B cell (primary cell): ENCODE results near the gene IGLL5. TPM values are rescaled to one million over a fixed set of nuclear protein-coding genes. Genes with fewer than 3 reads are reported as not detected.

Experiments used
- ATAC-seq: fragments of 200-7000 bp; cut with Tn5 transposase; one replicate; pipeline ENCODE4 v1.10.0; 2021; ENCODE audit warnings: low read depth, mild to moderate bottlenecking, moderate number of reproducible peaks, moderate library complexity
- CTCF ChIA-PET: fragments of 350-600 bp; sonication (Branson Sonifier 250); formaldehyde crosslinking; loops from one replicate; lab custom pipeline; 2021; ENCODE audit warnings: antibody characterized with exemption, inconsistent platforms; lab: Charles Lee
- POLR2A ChIA-PET: fragments of 350-600 bp; sonication (Branson Sonifier 250); formaldehyde crosslinking; loops from one replicate; lab custom pipeline; 2021; ENCODE audit warnings: antibody characterized with exemption; lab: Charles Lee
- DNase-seq: peaks from one replicate; pipeline ENCODE4 v3.0.0; 2013
- H2AFZ ChIP-seq: 2 replicates; pipeline ENCODE4 v1.6.1; 2012; ENCODE audit warnings: mild to moderate bottlenecking, low read depth, low read length; ENCODE audit not compliant: insufficient read depth, poor library complexity, severe bottlenecking
- H3K27ac ChIP-seq, 2 donors: 1 replicate in 1 of 2; 2 replicates in 1 of 2; pipeline ENCODE4 v1.5.1; 2012 to 2013; ENCODE audit warnings: low read length in 2 of 2, mild to moderate bottlenecking in 2 of 2, moderate library complexity in 1 of 2
- H3K27me3 ChIP-seq, 4 experiments: fragments of 200-600 bp in 1 of 4; sonication (generic) in 1 of 4; replicated peaks in 1 of 4; 1 replicate in 2 of 4; 2 replicates in 2 of 4; pipeline versions ENCODE4 v1.6.1 to v1.7.0; 2013 to 2016; ENCODE audit warnings: low read length in 3 of 4, mild to moderate bottlenecking in 2 of 4, mixed read lengths in 1 of 4, moderate library complexity in 1 of 4; ENCODE audit not compliant: insufficient read depth in 4 of 4, control insufficient read depth in 3 of 4; ENCODE audit errors: control extremely low read depth in 1 of 4
- H3K36me3 ChIP-seq, 2 experiments: replicated peaks in 1 of 2; 1 replicate in 1 of 2; 2 replicates in 1 of 2; pipeline versions ENCODE4 v1.6.1 to v1.7.1; 2013; ENCODE audit warnings: low read length in 1 of 2; ENCODE audit not compliant: insufficient read depth in 2 of 2, control insufficient read depth in 1 of 2; ENCODE audit errors: control extremely low read depth in 1 of 2, extremely low read depth in 1 of 2
- H3K4me1 ChIP-seq, 2 donors: fragments of 200-600 bp in 1 of 2; sonication (generic) in 1 of 2; 1 replicate in 1 of 2; 2 replicates in 1 of 2; pipeline versions ENCODE4 v1.5.1 to v1.6.1; 2013 to 2017; ENCODE audit warnings: low read length in 2 of 2; ENCODE audit not compliant: control insufficient read depth in 2 of 2, insufficient read depth in 2 of 2
- H3K4me2 ChIP-seq: replicated peaks from 2 replicates; pipeline ENCODE3; 2012; ENCODE audit warnings: mild to moderate bottlenecking, low read depth, low read length; ENCODE audit not compliant: poor library complexity, severe bottlenecking
- H3K4me3 ChIP-seq, 5 experiments: fragments of 200-600 bp in 1 of 5; sonication (generic) in 1 of 5; 1 replicate in 3 of 5; 2 replicates in 2 of 5; pipeline versions ENCODE4 v1.5.1 to v1.7.0; 2011 to 2016; ENCODE audit warnings: low read length in 4 of 5, mild to moderate bottlenecking in 4 of 5, low read depth in 2 of 5, control low read depth in 1 of 5, moderate library complexity in 1 of 5; ENCODE audit not compliant: insufficient read depth in 1 of 5; ENCODE audit errors: control extremely low read depth in 1 of 5, extremely low read depth in 1 of 5
- H3K79me2 ChIP-seq: fragments of 200-600 bp; sonication (generic); one replicate; pipeline ENCODE4 v1.6.0; 2016; ENCODE audit warnings: low read length; ENCODE audit not compliant: control insufficient read depth, insufficient read depth
- H3K9ac ChIP-seq: fragments of 200-600 bp; sonication (generic); 2 replicates; pipeline ENCODE4 v1.6.1; 2017; ENCODE audit warnings: mild to moderate bottlenecking, low read length, moderate library complexity
- H3K9me3 ChIP-seq, 3 donors: one replicate each; pipeline versions ENCODE4 v1.6.1 to v1.7.1; 2013; ENCODE audit warnings: low read length in 2 of 3; ENCODE audit not compliant: control insufficient read depth in 2 of 3, insufficient read depth in 1 of 3; ENCODE audit errors: control extremely low read depth in 1 of 3
- H4K20me1 ChIP-seq: 2 replicates; pipeline ENCODE4 v1.6.0; 2012; ENCODE audit warnings: mild to moderate bottlenecking, low read length; ENCODE audit not compliant: insufficient read depth, control insufficient read depth, poor library complexity, severe bottlenecking
- H3K27ac Mint-ChIP-seq: one replicate; pipeline ENCODE4 v1.8.0; 2021; ENCODE audit warnings: mixed read lengths
- H3K27me3 Mint-ChIP-seq: one replicate; pipeline ENCODE4 v1.8.0; 2021; ENCODE audit warnings: mixed read lengths
- H3K4me1 Mint-ChIP-seq: one replicate; pipeline ENCODE4 v1.8.0; 2021; ENCODE audit warnings: mixed read lengths
- H3K4me3 Mint-ChIP-seq: one replicate; pipeline ENCODE4 v1.8.0; 2021; ENCODE audit warnings: mixed read lengths
- H3K9me3 Mint-ChIP-seq: one replicate; pipeline ENCODE4 v1.8.0; 2022; ENCODE audit warnings: mixed read lengths; ENCODE audit not compliant: insufficient read depth
- EZH2 ChIP-seq: IDR thresholded peaks from 2 replicates; pipeline ENCODE4 v1.6.1; 2012; ENCODE audit warnings: borderline replicate concordance, low read depth, mild to moderate bottlenecking, moderate library complexity, low read length; ENCODE audit not compliant: insufficient read depth, poor library complexity, severe bottlenecking
- WGBS: methylation state at CpG from one replicate; pipeline ENCODE4 v1.1.5; 2013; ENCODE audit warnings: missing lambda C conversion rate; ENCODE audit not compliant: insufficient coverage; 5-methylcytosine and 5-hydroxymethylcytosine counted together
- intact Hi-C: fragments of 100-400 bp; cut with micrococcal nuclease; formaldehyde crosslinking; loops from one replicate; pipeline ENCODE4 v1.10.0; 2022
- polyA plus RNA-seq: library from polyadenylated mRNA; depleted of rRNA; stranded (reverse); fragments of >200 nt; gene quantifications from 2 replicates; pipeline ENCODE4 v1.2.3, GENCODE V29; 2012
- total RNA-seq, 2 donors: library from RNA; stranded (reverse); fragments of 120-200 nt in 1 of 2; gene quantifications; 1 replicate in 1 of 2; 2 replicates in 1 of 2; pipeline versions ENCODE4 v1.2.3 to v1.2.4, GENCODE V29; 2013 to 2022
- TF ChIP-seq, protein P1 (sequence below): fragments of 200-600 bp; IDR thresholded peaks from one replicate; pipeline ENCODE4 v1.8.0; 2022; ENCODE audit warnings: antibody characterized with exemption, mild to moderate bottlenecking

IGLL5 gene
- total and polyA plus RNA-seq, 2 donors (not counting 1 experiment from before 2014, with no cell fraction given) = 39.8 to 365 TPM

DNA sequence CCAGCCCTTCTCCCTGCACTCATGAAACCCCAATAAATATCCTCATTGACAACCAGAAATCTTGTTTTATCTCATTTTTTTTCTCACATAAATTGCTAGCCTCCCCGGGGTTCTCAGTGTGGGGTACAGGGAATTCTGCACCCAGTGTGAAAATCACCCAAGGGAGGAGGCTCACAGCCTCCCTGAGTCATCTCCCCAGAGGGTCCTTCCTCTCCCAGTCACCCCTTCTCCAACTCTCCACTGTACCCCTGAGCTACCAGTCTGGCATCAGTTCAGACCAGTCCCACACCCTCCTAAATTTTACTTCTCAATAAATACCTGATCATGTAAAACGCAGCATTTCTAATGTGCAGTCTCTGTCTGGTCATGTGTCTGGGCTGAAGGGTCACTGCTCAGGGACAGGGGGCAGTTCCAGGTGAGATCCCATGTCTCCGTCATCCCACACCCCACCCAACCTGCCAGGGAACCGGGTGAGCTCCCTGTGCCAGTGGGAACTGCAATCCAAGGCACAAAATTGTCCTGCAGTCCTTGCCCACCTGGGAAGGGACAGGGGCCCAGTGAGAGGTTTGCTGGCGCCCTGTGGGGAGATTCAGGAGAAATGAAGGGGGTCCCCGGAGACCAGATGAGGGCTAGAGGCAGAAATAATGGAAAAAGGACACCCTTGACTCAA is 8.3 kb downstream of the IGLL5 start:
- Mint-ChIP-seq H3K27ac (peak overlapping the region; percentile 73), H3K9me3 (no peaks in the 10 kb centered on the region), H3K4me3 (peak overlapping the region; percentile 65), H3K27me3 (peaks cover 16% of the 10 kb centered on the region), H3K4me1 (peaks cover 77% of the 10 kb centered on the region)
- H3K4me3 ChIP-seq = peak overlapping the region in 2 of 5 experiments; percentile 24 to 52
- H3K36me3 ChIP-seq = peaks cover 0 to 23% of the 10 kb centered on the region in 2 experiments
- intact Hi-C loops = no loop called here
- H3K4me1 ChIP-seq = peaks cover 64 to 84% of the 10 kb centered on the region in 2 donors
- peaks cover 70% of the 10 kb centered on the region for H3K79me2 ChIP-seq
- peaks cover 0 to 8% (median 1%) of the 10 kb centered on the region in 4 experiments for H3K27me3 ChIP-seq
- H3K4me2 ChIP-seq = peak overlapping the region; percentile 70
- TF ChIP-seq EZH2 = no peak
- TF ChIP-seq, protein P1, sequence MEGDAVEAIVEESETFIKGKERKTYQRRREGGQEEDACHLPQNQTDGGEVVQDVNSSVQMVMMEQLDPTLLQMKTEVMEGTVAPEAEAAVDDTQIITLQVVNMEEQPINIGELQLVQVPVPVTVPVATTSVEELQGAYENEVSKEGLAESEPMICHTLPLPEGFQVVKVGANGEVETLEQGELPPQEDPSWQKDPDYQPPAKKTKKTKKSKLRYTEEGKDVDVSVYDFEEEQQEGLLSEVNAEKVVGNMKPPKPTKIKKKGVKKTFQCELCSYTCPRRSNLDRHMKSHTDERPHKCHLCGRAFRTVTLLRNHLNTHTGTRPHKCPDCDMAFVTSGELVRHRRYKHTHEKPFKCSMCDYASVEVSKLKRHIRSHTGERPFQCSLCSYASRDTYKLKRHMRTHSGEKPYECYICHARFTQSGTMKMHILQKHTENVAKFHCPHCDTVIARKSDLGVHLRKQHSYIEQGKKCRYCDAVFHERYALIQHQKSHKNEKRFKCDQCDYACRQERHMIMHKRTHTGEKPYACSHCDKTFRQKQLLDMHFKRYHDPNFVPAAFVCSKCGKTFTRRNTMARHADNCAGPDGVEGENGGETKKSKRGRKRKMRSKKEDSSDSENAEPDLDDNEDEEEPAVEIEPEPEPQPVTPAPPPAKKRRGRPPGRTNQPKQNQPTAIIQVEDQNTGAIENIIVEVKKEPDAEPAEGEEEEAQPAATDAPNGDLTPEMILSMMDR = no peak
- peaks cover 55% of the 10 kb centered on the region for H4K20me1 ChIP-seq
- POLR2A ChIA-PET = interaction anchor here (1.0 to 1.8 kb wide), 4 partner anchors 11 to 46 kb away, joined by 3 to 12 read pairs (median 6); no protein-coding TSS in a partner anchor
- peaks cover 0 to 43% (median 0%) of the 10 kb centered on the region in 3 donors for H3K9me3 ChIP-seq
- DNase-seq (no peak), ATAC-seq (no peak)
- CTCF ChIA-PET = interaction anchor here (0.9 to 1.6 kb wide), 5 partner anchors 11 to 150 kb away, joined by 3 to 11 read pairs (median 3); no protein-coding TSS in a partner anchor
- 90% methylated on average over 3 of the region's 6 CpGs for WGBS
- no peak overlapping the region for H3K9ac ChIP-seq
- H3K27ac ChIP-seq = peak overlapping the region in 1 of 2 donors; percentile 26
- no peak overlapping the region for H2AFZ ChIP-seq

DNA sequence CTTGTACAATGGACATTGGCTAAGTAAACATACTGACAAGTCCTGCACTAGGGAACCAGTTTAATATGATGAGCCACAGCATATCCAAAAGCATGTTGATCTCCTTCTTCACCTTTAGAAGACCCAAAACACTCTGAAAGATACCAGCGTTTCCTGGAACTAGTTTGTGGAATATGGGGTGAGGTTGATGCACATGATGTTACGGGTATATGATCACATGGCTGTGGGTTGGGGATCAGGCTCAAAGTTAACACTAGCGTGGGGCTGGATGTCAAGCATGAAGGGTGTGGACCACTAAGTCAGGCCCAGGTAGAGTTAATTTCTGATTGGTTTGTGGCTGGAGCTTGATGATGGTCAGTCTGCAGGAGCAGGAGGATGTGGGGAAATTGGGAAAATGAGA is 9.0 kb downstream of the IGLL5 start:
- no peak for DNase-seq
- intact Hi-C loops = no loop called here
- Histone ChIP-seq H3K4me2 (peak overlapping the region; percentile 34), H3K9ac (no peak overlapping the region), H3K27ac (peak overlapping the region; percentile 16 to 26), H4K20me1 (peaks cover 55% of the 10 kb centered on the region), H3K4me1 (peaks cover 68 to 91% of the 10 kb centered on the region in 2 donors), H2AFZ (no peak overlapping the region), H3K36me3 (peaks cover 0 to 23% of the 10 kb centered on the region in 2 experiments), H3K79me2 (peaks cover 68% of the 10 kb centered on the region), H3K9me3 (peaks cover 0 to 45% (median 0%) of the 10 kb centered on the region in 3 donors), H3K27me3 (peaks cover 0 to 8% (median 1%) of the 10 kb centered on the region in 4 experiments), H3K4me3 (no peak overlapping the region)
- WGBS = 80% methylated on average over 2 of the region's 3 CpGs
- TF ChIP-seq EZH2 = no peak
- TF ChIP-seq, protein P1 = no peak
- H3K27me3 Mint-ChIP-seq = peaks cover 16% of the 10 kb centered on the region
- peak overlapping the region; percentile 5 for H3K27ac Mint-ChIP-seq
- ATAC-seq = no peak
- peaks cover 78% of the 10 kb centered on the region for H3K4me1 Mint-ChIP-seq
- POLR2A ChIA-PET = interaction anchor here (1.4 kb wide), 1 partner anchor 46 kb away, joined by 5 read pairs; no protein-coding TSS in a partner anchor
- peak overlapping the region; percentile 30 for H3K4me3 Mint-ChIP-seq
- no peaks in the 10 kb centered on the region for H3K9me3 Mint-ChIP-seq
- CTCF ChIA-PET = interaction anchor here (1.2 to 2.2 kb wide), 4 partner anchors 10 to 58 kb away, joined by 3 to 11 read pairs (median 5); no protein-coding TSS in a partner anchor
